Nephron (organoid): Measurements from ENCODE around the gene SLC1A1.

Experiments used
- H3K27ac Mint-ChIP-seq, 3 experiments: 2 replicates each; pipeline ENCODE4 v1.8.0; 2020; ENCODE audit warnings: mixed read lengths in 3 of 3, mild to moderate bottlenecking in 2 of 3, moderate library complexity in 1 of 3
- H3K27me3 Mint-ChIP-seq: 2 replicates; pipeline ENCODE4 v1.8.0; 2021; ENCODE audit warnings: low read depth, mild to moderate bottlenecking, moderate library complexity, mixed read lengths
- H3K36me3 Mint-ChIP-seq: 2 replicates; pipeline ENCODE4 v1.8.0; 2020; ENCODE audit warnings: low read depth, mixed read lengths
- H3K4me1 Mint-ChIP-seq: 2 replicates; pipeline ENCODE4 v1.8.0; 2020; ENCODE audit warnings: mixed read lengths
- H3K4me3 Mint-ChIP-seq, 3 experiments: 2 replicates each; pipeline ENCODE4 v1.8.0; 2020; ENCODE audit warnings: mild to moderate bottlenecking in 3 of 3, mixed read lengths in 3 of 3, moderate library complexity in 2 of 3
- H3K9me3 Mint-ChIP-seq: 2 replicates; pipeline ENCODE4 v1.8.0; 2020; ENCODE audit warnings: mixed read lengths
- TF ChIP-seq, protein P1 (sequence below), 3 experiments: fragments of 200-600 bp; sonication (generic); IDR thresholded peaks; one replicate each; pipeline ENCODE4 v1.5.0; 2021; ENCODE audit warnings: antibody characterized with exemption in 3 of 3; ENCODE audit not compliant: unreplicated experiment in 3 of 3

SLC1A1 gene

GRCh38 chr9:4464911-4465513 is 25.3 kb upstream of the SLC1A1 start:
- peaks cover 6% of the 10 kb centered on the region for H3K36me3 Mint-ChIP-seq
- TF ChIP-seq, protein P1, sequence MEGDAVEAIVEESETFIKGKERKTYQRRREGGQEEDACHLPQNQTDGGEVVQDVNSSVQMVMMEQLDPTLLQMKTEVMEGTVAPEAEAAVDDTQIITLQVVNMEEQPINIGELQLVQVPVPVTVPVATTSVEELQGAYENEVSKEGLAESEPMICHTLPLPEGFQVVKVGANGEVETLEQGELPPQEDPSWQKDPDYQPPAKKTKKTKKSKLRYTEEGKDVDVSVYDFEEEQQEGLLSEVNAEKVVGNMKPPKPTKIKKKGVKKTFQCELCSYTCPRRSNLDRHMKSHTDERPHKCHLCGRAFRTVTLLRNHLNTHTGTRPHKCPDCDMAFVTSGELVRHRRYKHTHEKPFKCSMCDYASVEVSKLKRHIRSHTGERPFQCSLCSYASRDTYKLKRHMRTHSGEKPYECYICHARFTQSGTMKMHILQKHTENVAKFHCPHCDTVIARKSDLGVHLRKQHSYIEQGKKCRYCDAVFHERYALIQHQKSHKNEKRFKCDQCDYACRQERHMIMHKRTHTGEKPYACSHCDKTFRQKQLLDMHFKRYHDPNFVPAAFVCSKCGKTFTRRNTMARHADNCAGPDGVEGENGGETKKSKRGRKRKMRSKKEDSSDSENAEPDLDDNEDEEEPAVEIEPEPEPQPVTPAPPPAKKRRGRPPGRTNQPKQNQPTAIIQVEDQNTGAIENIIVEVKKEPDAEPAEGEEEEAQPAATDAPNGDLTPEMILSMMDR (IDR thresholded peaks at IDR 0.05; ENCODE audit: unreplicated experiment in 3 of 3) = no peak
- H3K27ac Mint-ChIP-seq = no peak overlapping the region
- peaks cover 15% of the 10 kb centered on the region for H3K9me3 Mint-ChIP-seq
- no peaks in the 10 kb centered on the region for H3K4me1 Mint-ChIP-seq
- H3K4me3 Mint-ChIP-seq = no peak overlapping the region
- H3K27me3 Mint-ChIP-seq = no peaks in the 10 kb centered on the region

- Mint-ChIP-seq H3K9me3 (peaks cover 15% of the 10 kb centered on the region), H3K4me3 (no peak overlapping the region), H3K27ac (no peak overlapping the region), H3K36me3 (peaks cover 6% of the 10 kb centered on the region), H3K4me1 (no peaks in the 10 kb centered on the region), H3K27me3 (no peaks in the 10 kb centered on the region)
- TF ChIP-seq, protein P1 (IDR thresholded peaks at IDR 0.05; ENCODE audit: unreplicated experiment in 3 of 3) = no peak
Observed at GRCh38 chr9:4465910-4466309, 24.4 kb upstream of the SLC1A1 start.

DNA sequence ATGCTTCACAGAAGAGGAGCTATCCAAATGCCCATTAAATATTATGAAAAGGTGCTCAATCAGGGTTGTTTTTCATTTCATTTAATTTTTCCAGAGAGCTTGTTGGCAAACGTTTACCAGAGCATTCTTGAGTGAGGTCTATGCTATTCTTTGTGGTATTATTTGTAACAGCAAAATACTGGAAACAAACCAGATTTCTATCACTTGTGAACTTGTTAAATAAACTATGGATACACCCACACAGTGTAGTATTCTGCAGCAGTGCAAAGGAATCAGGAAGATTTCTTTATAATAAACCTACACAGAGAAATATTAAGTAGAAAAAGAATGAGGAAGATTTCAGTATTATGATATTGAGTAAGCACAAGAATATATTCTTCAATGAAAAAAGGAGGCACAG is 15.0 kb upstream of the SLC1A1 start:
- Mint-ChIP-seq H3K27ac (no peak overlapping the region), H3K9me3 (peaks cover 2% of the 10 kb centered on the region), H3K27me3 (no peaks in the 10 kb centered on the region), H3K4me3 (no peak overlapping the region), H3K36me3 (no peaks in the 10 kb centered on the region), H3K4me1 (no peaks in the 10 kb centered on the region)
- TF ChIP-seq, protein P1 (IDR thresholded peaks at IDR 0.05; ENCODE audit: unreplicated experiment in 3 of 3) = no peak

- H3K4me3 Mint-ChIP-seq = no peak overlapping the region
- peaks cover 31% of the 10 kb centered on the region for H3K27me3 Mint-ChIP-seq
- H3K36me3 Mint-ChIP-seq = no peaks in the 10 kb centered on the region
- no peak overlapping the region for H3K27ac Mint-ChIP-seq
- TF ChIP-seq, protein P1 (IDR thresholded peaks at IDR 0.05; ENCODE audit: unreplicated experiment in 3 of 3) = no peak
- H3K4me1 Mint-ChIP-seq = peaks cover 9% of the 10 kb centered on the region
- H3K9me3 Mint-ChIP-seq = no peaks in the 10 kb centered on the region
Observed at GRCh38 chr9:4486176-4486575, 4.1 kb upstream of the SLC1A1 start.

DNA sequence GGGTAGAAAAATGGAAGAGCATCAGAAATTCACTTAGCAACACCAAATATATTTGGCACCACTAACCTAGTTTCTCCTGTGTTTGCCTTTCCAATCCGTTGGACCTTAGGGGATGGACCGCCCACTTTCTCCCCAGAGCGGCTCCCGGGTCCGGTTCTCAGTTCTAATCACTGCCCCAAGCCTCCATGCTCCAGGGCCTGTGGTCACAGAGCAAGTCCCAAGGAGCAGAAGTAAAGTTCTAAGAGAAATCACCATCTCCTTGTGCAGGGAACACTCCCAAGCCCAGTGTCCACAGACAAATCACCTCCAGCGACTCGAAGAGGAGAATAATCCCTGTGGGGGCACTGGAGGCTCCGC is 728 bp upstream of the SLC1A1 start:
- H3K27me3 Mint-ChIP-seq = peaks cover 61% of the 10 kb centered on the region
- TF ChIP-seq, protein P1 (IDR thresholded peaks at IDR 0.05; ENCODE audit: unreplicated experiment in 3 of 3) = no peak
- no peaks in the 10 kb centered on the region for H3K9me3 Mint-ChIP-seq
- peaks cover 18% of the 10 kb centered on the region for H3K4me1 Mint-ChIP-seq
- H3K27ac Mint-ChIP-seq = peak overlapping the region in 2 of 3 experiments; percentile 4 to 39
- peak overlapping the region; percentile 90 to 93 (median 90) for H3K4me3 Mint-ChIP-seq
- H3K36me3 Mint-ChIP-seq = no peaks in the 10 kb centered on the region
